Heart left ventricle (tissue), 13 donors: ENCODE measurements around the gene RNFT1.
"Not testable (repeated sequence)": the region's sequence is repeated elsewhere in the genome, so short reads cannot be mapped to it uniquely, and the experiment has no call there.

Source experiments
- POLR2A ChIP-seq, 2 donors: fragments of 450-650 bp; IDR thresholded peaks; one replicate each; pipeline ENCODE4 v1.6.1; 2017; ENCODE audit warnings: antibody characterized with exemption in 2 of 2, mild to moderate bottlenecking in 2 of 2, moderate library complexity in 2 of 2
- TF ChIP-seq, protein P1 (sequence below), 12 donors: fragments of 200-600 bp; sonication (generic) in 4 of 12; IDR thresholded peaks; one replicate each; pipeline versions ENCODE4 v1.5.0 to v1.8.0; 2018 to 2022; ENCODE audit warnings: antibody characterized with exemption in 12 of 12, mild to moderate bottlenecking in 5 of 12
- donor health status: ischemic (EF 13 %, LVEDD 7.1; RV severe dilation, severe dysfunction).
- donor health status: DM: no; HTN: yes; CAD: no.
- donor health status: DM: no; HTN: no; CAD: no.
- donor health status: ischemic (EF 25% LVEDD 6.9; RV normal size, moderate dysfunction).
- donor health status: ischemic (EF 25% LVEDD 5.7; RV mildly dilated, moderate dysfunction).
- donor health status: ischemic (EF 35%, LVEDD 5.7; RV mildly dilated, moderate dysfunction).
- donor health status: nonischemic (EF 11% LVEDD 7.7; RV severe dilation, severe dysfunction).
- donor health status: DM: yes; HTN: yes; CAD: no.
- donor health status: PGD.
- donor health status: ischemic (EF 29% LVEDD 5.4; RV normal size, mild dysfunction).
- donor health status: nonischemic (EF 23%, LVEDD 6.1; RV moderate dilation, normal function).

GRCh38 chr17:59920637-59921036 is 43.9 kb downstream of the RNFT1 start:
- not testable (repeated sequence) for TF ChIP-seq POLR2A (IDR thresholded peaks at IDR 0.05)
- TF ChIP-seq, protein P1, sequence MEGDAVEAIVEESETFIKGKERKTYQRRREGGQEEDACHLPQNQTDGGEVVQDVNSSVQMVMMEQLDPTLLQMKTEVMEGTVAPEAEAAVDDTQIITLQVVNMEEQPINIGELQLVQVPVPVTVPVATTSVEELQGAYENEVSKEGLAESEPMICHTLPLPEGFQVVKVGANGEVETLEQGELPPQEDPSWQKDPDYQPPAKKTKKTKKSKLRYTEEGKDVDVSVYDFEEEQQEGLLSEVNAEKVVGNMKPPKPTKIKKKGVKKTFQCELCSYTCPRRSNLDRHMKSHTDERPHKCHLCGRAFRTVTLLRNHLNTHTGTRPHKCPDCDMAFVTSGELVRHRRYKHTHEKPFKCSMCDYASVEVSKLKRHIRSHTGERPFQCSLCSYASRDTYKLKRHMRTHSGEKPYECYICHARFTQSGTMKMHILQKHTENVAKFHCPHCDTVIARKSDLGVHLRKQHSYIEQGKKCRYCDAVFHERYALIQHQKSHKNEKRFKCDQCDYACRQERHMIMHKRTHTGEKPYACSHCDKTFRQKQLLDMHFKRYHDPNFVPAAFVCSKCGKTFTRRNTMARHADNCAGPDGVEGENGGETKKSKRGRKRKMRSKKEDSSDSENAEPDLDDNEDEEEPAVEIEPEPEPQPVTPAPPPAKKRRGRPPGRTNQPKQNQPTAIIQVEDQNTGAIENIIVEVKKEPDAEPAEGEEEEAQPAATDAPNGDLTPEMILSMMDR (IDR thresholded peaks at IDR 0.05): not testable (repeated sequence)
